Activated CD4-positive, alpha-beta T cell treated with anti-CD3 and anti-CD28 coated beads for 36 hours (primary cell): ENCODE measurements around the gene MCC. TPM values are rescaled to one million over a fixed set of nuclear protein-coding genes. Genes with fewer than 3 reads are reported as not detected.
A peak's percentile ranks its signal among the peaks of the same experiment; 100 is the strongest.
"Not testable (repeated sequence)": the region's sequence is repeated elsewhere in the genome, so short reads cannot be mapped to it uniquely, and the experiment has no call there.

Source experiments
- ATAC-seq: fragments of 200-7000 bp; cut with Tn5 transposase; one replicate; pipeline ENCODE4 v1.10.0; 2021; ENCODE audit warnings: mild to moderate bottlenecking, moderate library complexity
- CTCF ChIA-PET: fragments of 350-600 bp; sonication (Branson Sonifier 250); formaldehyde crosslinking; loops from one replicate; lab custom pipeline; 2021; ENCODE audit warnings: antibody characterized with exemption; lab: Charles Lee
- POLR2A ChIA-PET: fragments of 350-600 bp; sonication (Branson Sonifier 250); formaldehyde crosslinking; loops from one replicate; lab custom pipeline; 2021; ENCODE audit warnings: antibody characterized with exemption, inconsistent platforms; lab: Charles Lee
- DNase-seq: peaks from one replicate; pipeline ENCODE4 v3.0.0-alpha.2; 2020
- H3K27ac Mint-ChIP-seq: one replicate; pipeline ENCODE4 v1.8.0; 2021; ENCODE audit warnings: mixed read lengths
- H3K27me3 Mint-ChIP-seq: one replicate; pipeline ENCODE4 v1.8.0; 2021; ENCODE audit warnings: mixed read lengths
- H3K36me3 Mint-ChIP-seq: one replicate; pipeline ENCODE4 v1.8.0; 2021; ENCODE audit warnings: low read depth, mixed read lengths
- H3K4me1 Mint-ChIP-seq: one replicate; pipeline ENCODE4 v1.8.0; 2021; ENCODE audit warnings: mixed read lengths
- H3K4me3 Mint-ChIP-seq: one replicate; pipeline ENCODE4 v1.8.0; 2021; ENCODE audit warnings: mild to moderate bottlenecking, moderate library complexity, mixed read lengths
- H3K9me3 Mint-ChIP-seq: one replicate; pipeline ENCODE4 v1.8.0; 2021; ENCODE audit warnings: low read depth, mixed read lengths
- intact Hi-C, 2 experiments: fragments of 100-400 bp; cut with DNase I in 1 of 2; cut with micrococcal nuclease in 1 of 2; formaldehyde crosslinking; loops; one replicate each; pipeline versions ENCODE4 v1.14.2 to v1.15.1; 2022 to 2024; cut with DNase I, micrococcal nuclease
- total RNA-seq, 2 experiments: library from RNA; stranded (reverse); gene quantifications; one replicate each; pipeline ENCODE4 v1.2.3, GENCODE V29; 2021

MCC gene
- total RNA-seq, 2 experiments from 2014 or later: 1.9 to 2.4 TPM

DNA sequence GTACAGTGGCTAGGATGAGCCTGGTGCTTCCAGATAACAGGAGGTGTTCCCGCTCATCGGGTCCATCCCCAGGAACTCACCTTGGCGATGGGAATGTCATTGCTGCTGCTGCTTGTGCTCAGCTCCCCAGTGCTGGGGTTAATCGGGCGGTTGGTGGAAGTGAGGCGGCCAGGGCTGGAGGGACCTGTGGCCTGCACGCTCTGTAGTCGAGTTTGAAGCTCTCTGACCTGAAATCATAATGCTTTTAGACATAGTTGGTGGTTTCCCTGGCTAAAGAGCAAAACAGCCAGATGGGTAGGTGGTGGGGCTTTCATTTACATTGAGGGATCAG, 403.2 kb downstream of the MCC start:
- ATAC-seq (no peak), DNase-seq (no peak)
- ChIA-PET CTCF (interaction anchor here (1.2 kb wide), 1 partner anchor 10 kb away, joined by 3 read pairs; no protein-coding TSS in a partner anchor), POLR2A (no interaction called here)
- H3K9me3 Mint-ChIP-seq: no peaks in the 10 kb centered on the region
- intact Hi-C loops: no loop called here
- H3K4me3 Mint-ChIP-seq: no peak overlapping the region
- peaks cover 3% of the 10 kb centered on the region for H3K4me1 Mint-ChIP-seq
- no peak overlapping the region for H3K27ac Mint-ChIP-seq
- no peaks in the 10 kb centered on the region for H3K36me3 Mint-ChIP-seq
- H3K27me3 Mint-ChIP-seq: peaks cover 3% of the 10 kb centered on the region

- Mint-ChIP-seq H3K36me3 (no peaks in the 10 kb centered on the region), H3K4me1 (no peaks in the 10 kb centered on the region), H3K4me3 (no peak overlapping the region), H3K27ac (no peak overlapping the region), H3K27me3 (no peaks in the 10 kb centered on the region), H3K9me3 (no peaks in the 10 kb centered on the region)
- no peak for DNase-seq
- ATAC-seq: no peak
- ChIA-PET CTCF (interaction anchor here (1.2 kb wide), 2 partner anchors 10 to 525 kb away, joined by 3 read pairs; no protein-coding TSS in a partner anchor), POLR2A (no interaction called here)
- intact Hi-C loops: no loop called here
These were observed 403.7 kb downstream of the MCC start for GRCh38 chr5:113084402-113085083.

GRCh38 chr5:113083481-113083880, 404.8 kb downstream of the MCC start:
- Mint-ChIP-seq H3K27me3 (no peaks in the 10 kb centered on the region), H3K4me3 (no peak overlapping the region), H3K36me3 (no peaks in the 10 kb centered on the region), H3K27ac (no peak overlapping the region), H3K9me3 (no peaks in the 10 kb centered on the region), H3K4me1 (no peaks in the 10 kb centered on the region)
- ChIA-PET POLR2A (no interaction called here), CTCF (interaction anchor here (1.2 kb wide), 2 partner anchors 11 to 526 kb away, joined by 3 read pairs; no protein-coding TSS in a partner anchor)
- ATAC-seq (no peak), DNase-seq (no peak)
- intact Hi-C loops: no loop called here

- no peak for ATAC-seq
These were observed 405.7 kb downstream of the MCC start for GRCh38 chr5:113082547-113082905.

GRCh38 chr5:113081881-113082546, 406.2 kb downstream of the MCC start:
- Mint-ChIP-seq H3K27ac (no peak overlapping the region), H3K27me3 (no peaks in the 10 kb centered on the region), H3K4me1 (no peaks in the 10 kb centered on the region), H3K36me3 (peaks cover 4% of the 10 kb centered on the region), H3K4me3 (no peak overlapping the region), H3K9me3 (peaks cover 2% of the 10 kb centered on the region)
- intact Hi-C loops: no loop called here
- ChIA-PET POLR2A (no interaction called here), CTCF (no interaction called here)
- DNase-seq: no peak
- ATAC-seq: no peak

More at GRCh38 chr5:113082547-113082905, 405.7 kb downstream of the MCC start:
- no peak overlapping the region for H3K4me3 Mint-ChIP-seq
- no peaks in the 10 kb centered on the region for H3K27me3 Mint-ChIP-seq
- no peaks in the 10 kb centered on the region for H3K4me1 Mint-ChIP-seq
- ChIA-PET POLR2A (no interaction called here), CTCF (no interaction called here)
- H3K9me3 Mint-ChIP-seq: peaks cover under 1% of the 10 kb centered on the region
- no peak for DNase-seq
- H3K36me3 Mint-ChIP-seq: peaks cover under 1% of the 10 kb centered on the region
- intact Hi-C loops: no loop called here
- H3K27ac Mint-ChIP-seq: no peak overlapping the region

DNA sequence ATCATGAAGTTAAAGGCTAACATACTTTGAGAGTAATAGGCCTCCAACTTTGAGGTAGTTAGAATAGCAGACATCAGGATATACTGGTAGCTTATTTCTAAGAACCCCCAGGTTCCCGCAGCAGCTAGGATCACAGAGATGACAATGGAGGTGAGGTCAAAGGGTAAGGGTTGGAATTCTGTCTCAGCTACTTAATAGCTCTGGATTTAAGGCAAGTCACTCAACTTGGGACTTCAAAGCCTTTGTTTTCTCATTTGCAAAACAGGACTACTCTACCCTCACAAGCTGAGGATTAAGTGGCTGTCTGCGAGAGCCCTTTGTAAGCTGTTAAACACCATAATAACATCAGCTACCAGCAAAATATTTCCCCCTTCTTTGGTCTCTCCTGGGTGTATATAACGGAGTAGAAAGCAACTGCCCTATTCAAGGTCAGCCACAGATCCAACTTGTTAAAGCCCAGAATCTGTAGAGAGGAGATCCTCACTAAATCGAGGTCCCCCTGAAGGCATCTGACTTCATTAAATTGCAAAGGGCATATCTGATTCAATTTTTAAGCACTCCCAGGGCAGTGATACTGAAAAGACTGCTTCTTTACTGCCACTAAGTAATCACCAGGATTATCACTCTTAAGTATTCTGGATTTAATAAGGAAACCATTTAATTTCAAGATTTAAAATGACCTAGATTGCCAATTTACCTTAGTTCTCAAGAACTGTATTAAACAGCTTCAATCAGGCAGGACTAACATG, 407.0 kb downstream of the MCC start:
- POLR2A ChIA-PET: interaction anchor here (0.6 kb wide), 1 partner anchor 30 kb away, joined by 4 read pairs; no protein-coding TSS in a partner anchor
- CTCF ChIA-PET: no interaction called here
- Mint-ChIP-seq H3K36me3 (peaks cover 4% of the 10 kb centered on the region), H3K27me3 (no peaks in the 10 kb centered on the region), H3K9me3 (peaks cover 2% of the 10 kb centered on the region), H3K4me1 (no peaks in the 10 kb centered on the region), H3K27ac (no peak overlapping the region), H3K4me3 (no peak overlapping the region)
- DNase-seq: no peak
- no peak for ATAC-seq
- intact Hi-C loops: no loop called here

GRCh38 chr5:113076649-113077048, 411.6 kb downstream of the MCC start:
- peaks cover 20% of the 10 kb centered on the region for H3K4me1 Mint-ChIP-seq
- CTCF ChIA-PET, H3K4me3 Mint-ChIP-seq, DNase-seq, POLR2A ChIA-PET, H3K27ac Mint-ChIP-seq, ATAC-seq, H3K27me3 Mint-ChIP-seq, H3K36me3 Mint-ChIP-seq, intact Hi-C loops, H3K9me3 Mint-ChIP-seq: not testable (repeated sequence)

DNA sequence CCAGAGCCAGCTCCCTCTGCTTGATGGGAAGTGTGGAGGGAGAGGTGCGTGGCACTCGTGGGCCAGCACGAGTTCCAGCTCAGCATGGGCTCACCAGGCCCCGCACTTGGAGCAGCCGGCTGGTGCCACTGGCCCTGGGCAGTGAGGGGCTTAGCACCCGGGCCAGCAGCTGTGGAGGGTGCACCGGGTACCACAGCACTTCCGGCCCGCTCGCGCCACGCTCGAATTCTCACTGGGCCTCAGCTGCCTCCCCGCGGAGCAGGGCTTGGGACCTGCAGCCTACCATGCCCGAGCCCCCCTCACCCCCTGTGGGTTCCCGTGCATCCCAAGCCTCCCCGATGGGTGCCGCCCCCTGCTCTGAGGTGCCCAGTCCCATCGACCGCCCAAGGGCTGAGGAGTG, 413.2 kb downstream of the MCC start:
- ATAC-seq: no peak
- Mint-ChIP-seq H3K36me3 (peaks cover 4% of the 10 kb centered on the region), H3K4me1 (peaks cover 20% of the 10 kb centered on the region), H3K4me3 (no peak overlapping the region), H3K27ac (no peak overlapping the region), H3K27me3 (no peaks in the 10 kb centered on the region), H3K9me3 (peaks cover 2% of the 10 kb centered on the region)
- ChIA-PET POLR2A (interaction anchor here (0.6 kb wide), 1 partner anchor 152 kb away, joined by 3 read pairs; no protein-coding TSS in a partner anchor), CTCF (interaction anchor here (0.6 to 1.3 kb wide), 2 partner anchors 10 to 11 kb away, joined by 3 read pairs; no protein-coding TSS in a partner anchor)
- intact Hi-C loops: no loop called here
- DNase-seq: no peak

DNA sequence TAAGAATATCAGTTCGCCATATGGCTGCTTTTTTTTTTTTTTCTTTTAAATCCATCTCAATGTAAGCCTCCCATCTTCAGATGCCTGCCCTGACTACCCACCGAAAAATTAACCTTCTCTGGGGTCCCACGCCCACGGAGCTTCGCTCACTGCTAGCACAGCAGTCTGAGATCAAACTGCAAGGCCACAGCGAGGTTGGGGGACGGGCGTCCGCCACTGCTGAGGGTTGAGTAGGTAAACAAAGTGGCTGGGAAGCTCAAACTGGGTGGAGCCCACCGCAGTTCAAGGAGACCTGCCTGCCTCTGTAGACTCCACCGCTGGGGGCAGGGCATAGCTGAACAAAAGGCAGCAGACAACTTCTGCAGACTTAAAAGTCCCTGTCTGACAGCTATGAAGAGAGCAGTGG, 414.6 kb downstream of the MCC start:
- H3K4me3 Mint-ChIP-seq, POLR2A ChIA-PET, ATAC-seq, intact Hi-C loops, H3K27ac Mint-ChIP-seq, H3K9me3 Mint-ChIP-seq, H3K27me3 Mint-ChIP-seq, H3K36me3 Mint-ChIP-seq: not testable (repeated sequence)
- peaks cover 20% of the 10 kb centered on the region for H3K4me1 Mint-ChIP-seq
- peak; percentile 29 for DNase-seq
- CTCF ChIA-PET: interaction anchor here (1.0 to 2.9 kb wide), 2 partner anchors 10 to 78 kb away, joined by 3 to 15 read pairs; no protein-coding TSS in a partner anchor

GRCh38 chr5:113071401-113071800, 416.9 kb downstream of the MCC start:
- intact Hi-C loops: no loop called here
- Mint-ChIP-seq H3K4me3 (no peak overlapping the region), H3K9me3 (no peaks in the 10 kb centered on the region), H3K27ac (no peak overlapping the region), H3K27me3 (no peaks in the 10 kb centered on the region), H3K36me3 (no peaks in the 10 kb centered on the region), H3K4me1 (peaks cover 20% of the 10 kb centered on the region)
- ATAC-seq (no peak), DNase-seq (no peak)
- POLR2A ChIA-PET: no interaction called here
- CTCF ChIA-PET: interaction anchor here (0.6 to 2.9 kb wide), 3 partner anchors 22 to 76 kb away, joined by 3 to 15 read pairs (median 4); no protein-coding TSS in a partner anchor

GRCh38 chr5:113070901-113071300, 417.4 kb downstream of the MCC start:
- H3K27me3 Mint-ChIP-seq: no peaks in the 10 kb centered on the region
- no peak for DNase-seq
- H3K27ac Mint-ChIP-seq: no peak overlapping the region
- peaks cover 20% of the 10 kb centered on the region for H3K4me1 Mint-ChIP-seq
- no peaks in the 10 kb centered on the region for H3K9me3 Mint-ChIP-seq
- no peak for ATAC-seq
- H3K36me3 Mint-ChIP-seq: no peaks in the 10 kb centered on the region
- ChIA-PET POLR2A (no interaction called here), CTCF (interaction anchor here (0.6 to 0.7 kb wide), 2 partner anchors 22 to 75 kb away, joined by 3 to 4 read pairs; no protein-coding TSS in a partner anchor)
- no peak overlapping the region for H3K4me3 Mint-ChIP-seq
- intact Hi-C loops: no loop called here
